DND-41 (cell line): Measurements from ENCODE around the gene LARP1B.

Experiments
- EZH2 ChIP-seq: IDR thresholded peaks from 3 replicates; pipeline ENCODE4 v1.6.1; 2012; ENCODE audit warnings: borderline replicate concordance, low read depth, mild to moderate bottlenecking, moderate library complexity, low read length, inconsistent platforms; ENCODE audit not compliant: severe bottlenecking
- TF ChIP-seq, protein P1 (sequence below): IDR thresholded peaks from 2 replicates; pipeline ENCODE4 v1.5.1; 2012; ENCODE audit warnings: borderline replicate concordance, low read length, moderate library complexity, mild to moderate bottlenecking; ENCODE audit not compliant: poor library complexity, severe bottlenecking; ENCODE audit errors: extremely low read depth

DNA sequence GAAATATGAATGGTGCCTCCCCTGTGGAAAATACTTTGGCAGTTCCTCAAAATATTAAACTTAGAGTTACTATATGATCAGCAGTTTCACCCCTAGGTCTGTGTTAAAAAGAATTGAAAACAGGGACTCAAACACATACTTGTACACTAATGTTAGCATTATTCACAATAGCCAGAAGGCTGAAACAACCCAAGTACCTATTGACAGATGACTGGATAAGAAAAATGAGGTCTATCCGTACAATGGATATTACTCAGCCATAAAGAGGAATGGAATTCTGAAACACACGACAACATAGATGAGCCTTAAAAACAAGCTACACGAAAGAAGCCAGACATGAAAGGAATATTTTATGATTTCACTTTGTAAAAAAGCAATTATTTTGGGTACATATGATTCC lies 171.6 kb downstream of the LARP1B start:
- TF ChIP-seq, protein P1, sequence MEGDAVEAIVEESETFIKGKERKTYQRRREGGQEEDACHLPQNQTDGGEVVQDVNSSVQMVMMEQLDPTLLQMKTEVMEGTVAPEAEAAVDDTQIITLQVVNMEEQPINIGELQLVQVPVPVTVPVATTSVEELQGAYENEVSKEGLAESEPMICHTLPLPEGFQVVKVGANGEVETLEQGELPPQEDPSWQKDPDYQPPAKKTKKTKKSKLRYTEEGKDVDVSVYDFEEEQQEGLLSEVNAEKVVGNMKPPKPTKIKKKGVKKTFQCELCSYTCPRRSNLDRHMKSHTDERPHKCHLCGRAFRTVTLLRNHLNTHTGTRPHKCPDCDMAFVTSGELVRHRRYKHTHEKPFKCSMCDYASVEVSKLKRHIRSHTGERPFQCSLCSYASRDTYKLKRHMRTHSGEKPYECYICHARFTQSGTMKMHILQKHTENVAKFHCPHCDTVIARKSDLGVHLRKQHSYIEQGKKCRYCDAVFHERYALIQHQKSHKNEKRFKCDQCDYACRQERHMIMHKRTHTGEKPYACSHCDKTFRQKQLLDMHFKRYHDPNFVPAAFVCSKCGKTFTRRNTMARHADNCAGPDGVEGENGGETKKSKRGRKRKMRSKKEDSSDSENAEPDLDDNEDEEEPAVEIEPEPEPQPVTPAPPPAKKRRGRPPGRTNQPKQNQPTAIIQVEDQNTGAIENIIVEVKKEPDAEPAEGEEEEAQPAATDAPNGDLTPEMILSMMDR = no peak
- no peak for TF ChIP-seq EZH2
